K562 (cell line): ENCODE results near the gene LTBP1. TPM values are rescaled to one million over a fixed set of nuclear protein-coding genes. Genes with fewer than 3 reads are reported as not detected.

Experiments used
- ATAC-seq: fragments of 200-7000 bp; cut with Tn5 transposase; 3 replicates; pipeline ENCODE4 v1.9.1; 2020; ENCODE audit warnings: moderate library complexity
- BruUV-seq: library from RNA; stranded (reverse); fragments of 400-500 nt; replicated peaks from 2 replicates; lab custom pipeline; 2021; lab: Mats Ljungman, UMichigan
- CTCF ChIA-PET: fragments of 300-600 bp; formaldehyde crosslinking; extraction: SDS; loops from one replicate; lab custom pipeline; 2021; ENCODE audit warnings: low intra/inter-chr PET ratio; lab: Yijun Ruan, JAX
- POLR2A ChIA-PET: fragments of 300-600, 350-650 bp; sonication (Branson Sonifier 250); formaldehyde crosslinking; extraction: SDS; loops from one replicate; lab custom pipeline; 2021; ENCODE audit warnings: antibody characterized with exemption, inconsistent platforms; lab: Yijun Ruan, JAX
- DNase-seq, 4 experiments: peaks; one replicate each; pipeline versions ENCODE4 v3.0.0 to v3.0.0-alpha.2; 2011 to 2018; ENCODE audit warnings: low spot score in 3 of 4, mixed read lengths in 3 of 4; ENCODE audit errors: extremely low read depth in 1 of 4
- FAIRE-seq: peaks from 2 replicates; lab custom pipeline; 2011; peaks lifted over from hg19 to GRCh38; lab: Jason Lieb, UNC
- H2AFZ ChIP-seq: 2 replicates; pipeline ENCODE4 v1.6.0; 2011; ENCODE audit warnings: low read depth, low read length, control low read depth, inconsistent platforms
- H3K27ac ChIP-seq: fragments of 200-600 bp; 3 replicates; pipeline ENCODE4 v1.8.0; 2011; ENCODE audit warnings: low read depth, mild to moderate bottlenecking, control low read depth, inconsistent platforms, low read length, moderate library complexity, mixed read lengths; ENCODE audit errors: extremely low read depth
- H3K27me3 ChIP-seq, 2 experiments: fragments of 300-600 bp in 1 of 2; 2 replicates in 1 of 2; 3 replicates in 1 of 2; pipeline versions ENCODE4 v1.6.0 to v1.8.0; 2011; ENCODE audit warnings: inconsistent platforms in 2 of 2, low read length in 2 of 2, mild to moderate bottlenecking in 1 of 2, mixed read lengths in 1 of 2, moderate library complexity in 1 of 2; ENCODE audit not compliant: control insufficient read depth in 2 of 2, insufficient read depth in 2 of 2
- H3K36me3 ChIP-seq: fragments of 300-600 bp; 3 replicates; pipeline ENCODE4 v1.8.0; 2011; ENCODE audit warnings: mild to moderate bottlenecking, low read length, inconsistent platforms; ENCODE audit not compliant: control insufficient read depth, insufficient read depth
- H3K4me1 ChIP-seq, 2 experiments: fragments of 200-600 bp in 1 of 2; replicated peaks in 1 of 2; 2 replicates in 1 of 2; 3 replicates in 1 of 2; pipeline versions ENCODE4 v1.5.1 to v1.8.0; 2011; ENCODE audit warnings: inconsistent platforms in 2 of 2, low read length in 2 of 2, mild to moderate bottlenecking in 1 of 2, mixed read lengths in 1 of 2, moderate library complexity in 1 of 2; ENCODE audit not compliant: control insufficient read depth in 2 of 2, insufficient read depth in 2 of 2
- H3K4me2 ChIP-seq: 2 replicates; pipeline ENCODE4 v1.6.1; 2011; ENCODE audit warnings: low read length, control low read depth, inconsistent platforms, mixed read lengths; ENCODE audit not compliant: insufficient read depth
- H3K4me3 ChIP-seq: fragments of 200-600 bp; sonication (generic), shearing (Covaris generic); 2 replicates; pipeline ENCODE4 v1.5.1; 2016; ENCODE audit warnings: control low read depth, inconsistent platforms
- H3K79me2 ChIP-seq: fragments of 200-600 bp; 3 replicates; pipeline ENCODE4 v1.8.0; 2011; ENCODE audit warnings: low read length, inconsistent platforms; ENCODE audit not compliant: control insufficient read depth, insufficient read depth
- H3K9ac ChIP-seq, 2 experiments: 2 replicates each; pipeline versions ENCODE4 v1.6.0 to v1.6.1; 2011; ENCODE audit warnings: low read depth in 2 of 2, low read length in 2 of 2, control low read depth in 1 of 2, inconsistent platforms in 1 of 2, mild to moderate bottlenecking in 1 of 2, mixed read lengths in 1 of 2; ENCODE audit not compliant: insufficient read depth in 1 of 2
- H3K9me1 ChIP-seq: one replicate; pipeline ENCODE4 v1.6.0; 2011; ENCODE audit warnings: inconsistent platforms, mild to moderate bottlenecking, low read length, moderate library complexity; ENCODE audit not compliant: control insufficient read depth, insufficient read depth
- H3K9me3 ChIP-seq: replicated peaks from 2 replicates; pipeline ENCODE4 v1.5.1; 2011; ENCODE audit warnings: low read depth, low read length, inconsistent platforms; ENCODE audit not compliant: control insufficient read depth, insufficient read depth
- H4K20me1 ChIP-seq: replicated peaks from 2 replicates; pipeline ENCODE4 v1.6.1; 2011; ENCODE audit warnings: low read length, inconsistent platforms, mixed read lengths; ENCODE audit not compliant: control insufficient read depth, insufficient read depth
- BACH1 ChIP-seq: fragments of 200-800 bp; sonication (Bioruptor generic); IDR thresholded peaks from 2 replicates; pipeline ENCODE4 v1.6.1; 2016; ENCODE audit warnings: missing genetic modification characterization, missing compliant biosample characterization
- HNRNPH1 ChIP-seq: fragments of 200-400 bp; formaldehyde crosslinking; optimal IDR thresholded peaks from 2 replicates; pipeline ENCODE3; 2017; ENCODE audit warnings: low read depth, mild to moderate bottlenecking, low read length, moderate library complexity
- RBBP5 ChIP-seq: fragments of 200-600 bp; sonication (generic); IDR thresholded peaks from 2 replicates; pipeline ENCODE4 v1.6.1; 2012; ENCODE audit warnings: borderline replicate concordance, mild to moderate bottlenecking, low read length, control low read depth, inconsistent platforms; ENCODE audit not compliant: insufficient read depth, poor library complexity, severe bottlenecking
- SMARCE1 ChIP-seq: fragments of 450-650 bp; IDR thresholded peaks from 2 replicates; pipeline ENCODE4 v1.7.1; 2016; ENCODE audit warnings: mild to moderate bottlenecking
- ZNF668 ChIP-seq: fragments of 250-450 bp; sonication (Bioruptor Pico); IDR thresholded peaks from 2 replicates; pipeline ENCODE4 v1.8.0; 2022; ENCODE audit warnings: mild to moderate bottlenecking, inconsistent platforms
- ZNF76 ChIP-seq: fragments of 250-450 bp; sonication (Bioruptor Pico); IDR thresholded peaks from 2 replicates; pipeline ENCODE4 v1.4.0; 2020; ENCODE audit warnings: mild to moderate bottlenecking, moderate library complexity, borderline replicate concordance
- WGBS: fragments of 100-300 bp; shearing (Covaris generic); methylation state at CpG from one replicate; pipeline ENCODE4 v1.1.6; 2016; ENCODE audit warnings: low coverage, mixed read lengths; ENCODE audit not compliant: insufficient coverage; ENCODE audit errors: missing lambda C conversion rate; 5-methylcytosine and 5-hydroxymethylcytosine counted together
- in situ Hi-C: fragments of 300-500 bp; cut with MboI; formaldehyde crosslinking; loops from 4 replicates; pipeline ENCODE4 v1.15.0; 2018; ENCODE audit warnings: inconsistent platforms, mixed read lengths
- intact Hi-C: fragments of 100-400 bp; cut with micrococcal nuclease; formaldehyde crosslinking; loops from 2 replicates; pipeline ENCODE4 v1.14.2; 2022
- polyA plus RNA-seq, 8 experiments: library from polyadenylated mRNA; depleted of rRNA in 4 of 8; stranded (reverse) in 5 of 8; unstranded in 3 of 8; fragments of >200 nt; fragmentation: Nextera tagmentation in 2 of 8; fragmentation: Illumina TruSeq in 1 of 8; extraction: Ambion mirVana in 2 of 8; extraction: Trizol in 1 of 8; gene quantifications; 2 replicates each; pipeline versions ENCODE4 v1.2.1 to v1.2.3, GENCODE V29; 2011 to 2014; ENCODE audit warnings: inconsistent platforms in 1 of 8, missing spikeins in 1 of 8
- total RNA-seq, 7 experiments: library from RNA; depleted of rRNA in 6 of 7; stranded (reverse); fragments of >200 nt in 6 of 7; fragmentation: Illumina TruSeq in 2 of 7; extraction: Trizol in 2 of 7; gene quantifications; 2 replicates each; pipeline versions ENCODE4 v1.2.1 to v1.2.3, GENCODE V29; 2011 to 2021; ENCODE audit warnings: low replicate concordance in 1 of 7
- TF ChIP-seq, protein P1 (sequence below): fragments of 450-650 bp; formaldehyde crosslinking; IDR thresholded peaks from 2 replicates; pipeline ENCODE4 v1.4.0; 2022; ENCODE audit warnings: mild to moderate bottlenecking, moderate library complexity
- TF ChIP-seq, protein P2 (sequence below): fragments of 450-650 bp; IDR thresholded peaks from 2 replicates; pipeline ENCODE4 v1.6.1; 2014; ENCODE audit warnings: low read depth, mild to moderate bottlenecking, moderate library complexity, borderline replicate concordance
- TF ChIP-seq, protein P3 (sequence below): fragments of 450-650 bp; conservative IDR thresholded peaks from 2 replicates; pipeline ENCODE4 v1.6.1; 2016; ENCODE audit warnings: missing genetic modification characterization, low read depth, mild to moderate bottlenecking, control low read depth, missing compliant biosample characterization
- TF ChIP-seq, protein P4 (sequence below), 2 experiments: IDR thresholded peaks in 1 of 2; conservative IDR thresholded peaks in 1 of 2; 2 replicates each; pipeline ENCODE4 v1.6.1; 2016; ENCODE audit warnings: low read depth in 2 of 2, mild to moderate bottlenecking in 1 of 2, missing compliant biosample characterization in 1 of 2, missing genetic modification characterization in 1 of 2, moderate library complexity in 1 of 2

The LTBP1 gene
- total and polyA plus RNA-seq, 9 of the 15 experiments (the other 6 are each of a cell fraction or from before 2014, with no cell fraction given), result 3.6 to 16.4 (median 8.5) TPM

DNA sequence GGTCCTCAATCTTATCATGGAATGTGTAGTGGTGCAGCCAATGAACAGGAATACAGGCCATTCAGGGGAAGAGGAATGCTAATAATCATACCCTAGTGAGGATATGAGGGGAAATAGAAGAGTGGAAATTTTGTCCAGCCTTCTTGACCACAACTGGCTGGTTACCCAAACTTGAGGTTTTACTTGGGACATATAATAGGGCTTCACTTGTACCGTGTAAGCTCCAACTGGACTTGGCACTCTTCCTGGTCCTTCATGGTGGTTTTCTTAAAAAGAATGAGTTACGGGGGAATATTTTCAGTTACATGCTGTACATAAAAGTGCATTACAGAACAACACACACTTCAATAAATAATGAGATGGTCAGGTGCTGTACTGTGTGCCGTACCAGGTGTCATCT lies 294.8 kb downstream of the LTBP1 start (continued):
- TF ChIP-seq, protein P1, sequence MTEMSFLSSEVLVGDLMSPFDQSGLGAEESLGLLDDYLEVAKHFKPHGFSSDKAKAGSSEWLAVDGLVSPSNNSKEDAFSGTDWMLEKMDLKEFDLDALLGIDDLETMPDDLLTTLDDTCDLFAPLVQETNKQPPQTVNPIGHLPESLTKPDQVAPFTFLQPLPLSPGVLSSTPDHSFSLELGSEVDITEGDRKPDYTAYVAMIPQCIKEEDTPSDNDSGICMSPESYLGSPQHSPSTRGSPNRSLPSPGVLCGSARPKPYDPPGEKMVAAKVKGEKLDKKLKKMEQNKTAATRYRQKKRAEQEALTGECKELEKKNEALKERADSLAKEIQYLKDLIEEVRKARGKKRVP (CRISPR knock-in tag), result no peak
- TF ChIP-seq ZNF668 (no peak), SMARCE1 (no peak), RBBP5 (no peak), HNRNPH1 (no peak)
- TF ChIP-seq, protein P2, sequence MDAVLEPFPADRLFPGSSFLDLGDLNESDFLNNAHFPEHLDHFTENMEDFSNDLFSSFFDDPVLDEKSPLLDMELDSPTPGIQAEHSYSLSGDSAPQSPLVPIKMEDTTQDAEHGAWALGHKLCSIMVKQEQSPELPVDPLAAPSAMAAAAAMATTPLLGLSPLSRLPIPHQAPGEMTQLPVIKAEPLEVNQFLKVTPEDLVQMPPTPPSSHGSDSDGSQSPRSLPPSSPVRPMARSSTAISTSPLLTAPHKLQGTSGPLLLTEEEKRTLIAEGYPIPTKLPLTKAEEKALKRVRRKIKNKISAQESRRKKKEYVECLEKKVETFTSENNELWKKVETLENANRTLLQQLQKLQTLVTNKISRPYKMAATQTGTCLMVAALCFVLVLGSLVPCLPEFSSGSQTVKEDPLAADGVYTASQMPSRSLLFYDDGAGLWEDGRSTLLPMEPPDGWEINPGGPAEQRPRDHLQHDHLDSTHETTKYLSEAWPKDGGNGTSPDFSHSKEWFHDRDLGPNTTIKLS, result no peak

DNA sequence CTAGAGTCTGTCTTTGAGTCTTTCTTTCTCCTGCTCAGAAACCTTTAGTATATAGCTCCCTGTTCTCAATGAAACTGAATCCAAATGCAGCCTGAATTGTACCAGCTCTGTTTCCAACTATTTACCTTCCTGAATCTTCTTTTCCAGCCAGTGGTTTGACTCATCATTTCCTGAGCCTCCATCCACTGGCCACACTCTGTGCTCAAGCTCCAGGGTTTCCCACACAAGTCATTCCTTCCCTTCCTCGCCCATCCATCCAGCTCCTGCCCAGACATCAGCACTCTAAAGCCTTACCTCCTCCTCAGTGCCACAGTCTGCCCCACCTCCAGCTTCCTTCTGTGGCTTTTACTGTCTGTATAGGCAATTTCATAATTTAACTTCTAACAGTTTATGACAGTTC lies 296.1 kb downstream of the LTBP1 start:
- Histone ChIP-seq H3K4me2 (no peak overlapping the region), H2AFZ (no peak overlapping the region), H3K4me3 (no peak overlapping the region), H3K36me3 (no peaks in the 10 kb centered on the region)
- CTCF ChIA-PET, result no interaction called here
- in situ Hi-C loops, result no loop called here
- TF ChIP-seq, protein P3, sequence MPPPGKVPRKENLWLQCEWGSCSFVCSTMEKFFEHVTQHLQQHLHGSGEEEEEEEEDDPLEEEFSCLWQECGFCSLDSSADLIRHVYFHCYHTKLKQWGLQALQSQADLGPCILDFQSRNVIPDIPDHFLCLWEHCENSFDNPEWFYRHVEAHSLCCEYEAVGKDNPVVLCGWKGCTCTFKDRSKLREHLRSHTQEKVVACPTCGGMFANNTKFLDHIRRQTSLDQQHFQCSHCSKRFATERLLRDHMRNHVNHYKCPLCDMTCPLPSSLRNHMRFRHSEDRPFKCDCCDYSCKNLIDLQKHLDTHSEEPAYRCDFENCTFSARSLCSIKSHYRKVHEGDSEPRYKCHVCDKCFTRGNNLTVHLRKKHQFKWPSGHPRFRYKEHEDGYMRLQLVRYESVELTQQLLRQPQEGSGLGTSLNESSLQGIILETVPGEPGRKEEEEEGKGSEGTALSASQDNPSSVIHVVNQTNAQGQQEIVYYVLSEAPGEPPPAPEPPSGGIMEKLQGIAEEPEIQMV (tag), result no peak
- TF ChIP-seq, protein P4, sequence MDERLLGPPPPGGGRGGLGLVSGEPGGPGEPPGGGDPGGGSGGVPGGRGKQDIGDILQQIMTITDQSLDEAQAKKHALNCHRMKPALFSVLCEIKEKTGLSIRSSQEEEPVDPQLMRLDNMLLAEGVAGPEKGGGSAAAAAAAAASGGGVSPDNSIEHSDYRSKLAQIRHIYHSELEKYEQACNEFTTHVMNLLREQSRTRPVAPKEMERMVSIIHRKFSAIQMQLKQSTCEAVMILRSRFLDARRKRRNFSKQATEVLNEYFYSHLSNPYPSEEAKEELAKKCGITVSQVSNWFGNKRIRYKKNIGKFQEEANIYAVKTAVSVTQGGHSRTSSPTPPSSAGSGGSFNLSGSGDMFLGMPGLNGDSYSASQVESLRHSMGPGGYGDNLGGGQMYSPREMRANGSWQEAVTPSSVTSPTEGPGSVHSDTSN (CRISPR knock-in tag; IDR thresholded peaks at IDR 0.05; ENCODE audit: low read depth), result no peak
- TF ChIP-seq, protein P4 (tag; conservative IDR thresholded peaks at IDR 0.05; ENCODE audit: low read depth), result no peak
- TF ChIP-seq ZNF76 (no peak), BACH1 (no peak)
- TF ChIP-seq, all 486 proteins: peak for 0
- intact Hi-C loops, result no loop called here
- no peaks in the 10 kb centered on the region for H3K4me1 ChIP-seq
- H3K79me2 ChIP-seq, result no peaks in the 10 kb centered on the region
- H3K27me3 ChIP-seq, result no peaks in the 10 kb centered on the region
- H3K9me1 ChIP-seq, result no peaks in the 10 kb centered on the region
- no peaks in the 10 kb centered on the region for H4K20me1 ChIP-seq
- POLR2A ChIA-PET, result no interaction called here
- DNase-seq, result no peak
- no peak overlapping the region for H3K9ac ChIP-seq
- no peak for FAIRE-seq
- no peak overlapping the region for H3K27ac ChIP-seq
- 38% methylated on average over 1 of the region's 1 CpG for WGBS
- no peaks in the 10 kb centered on the region for H3K9me3 ChIP-seq
- no TSS peak for BruUV-seq
- ATAC-seq, result no peak
